WTC11 (cell line): ENCODE data around the gene GNLY.

ENCODE experiments used
- ELF4 ChIP-seq: sonication (generic); formaldehyde crosslinking; IDR thresholded peaks from 2 replicates; pipeline ENCODE4 v1.8.1; 2022; ENCODE audit warnings: low read depth, mild to moderate bottlenecking, moderate library complexity, missing genetic modification reagents
- GABPB1 ChIP-seq: sonication (generic); formaldehyde crosslinking; IDR thresholded peaks from 2 replicates; pipeline ENCODE4 v1.8.1; 2023; ENCODE audit warnings: mild to moderate bottlenecking, missing genetic modification reagents
- MYBL2 ChIP-seq: sonication (generic); formaldehyde crosslinking; IDR thresholded peaks from 2 replicates; pipeline ENCODE4 v1.8.1; 2023; ENCODE audit warnings: mild to moderate bottlenecking, moderate library complexity, missing genetic modification reagents
- NR1H2 ChIP-seq: sonication (generic); formaldehyde crosslinking; IDR thresholded peaks from 2 replicates; pipeline ENCODE4 v1.9.0; 2021; ENCODE audit warnings: mild to moderate bottlenecking, moderate library complexity, missing genetic modification reagents
- TEAD4 ChIP-seq: sonication (generic); formaldehyde crosslinking; IDR thresholded peaks from 2 replicates; pipeline ENCODE4 v1.8.0; 2022; ENCODE audit warnings: mild to moderate bottlenecking, missing genetic modification reagents
- ZNF219 ChIP-seq: sonication (generic); formaldehyde crosslinking; IDR thresholded peaks from 2 replicates; pipeline ENCODE4 v1.8.0; 2023; ENCODE audit warnings: missing genetic modification reagents, mild to moderate bottlenecking, borderline replicate concordance
- ZNF232 ChIP-seq: sonication (generic); formaldehyde crosslinking; IDR thresholded peaks from 2 replicates; pipeline ENCODE4 v1.8.0; 2022; ENCODE audit warnings: mild to moderate bottlenecking, missing genetic modification reagents
- ZNF263 ChIP-seq: sonication (generic); formaldehyde crosslinking; IDR thresholded peaks from 2 replicates; pipeline ENCODE4 v1.8.1; 2022; ENCODE audit warnings: low read depth, mild to moderate bottlenecking, moderate library complexity, missing genetic modification reagents
- TF ChIP-seq, protein P1 (sequence below): fragments of 200-600 bp; IDR thresholded peaks from 2 replicates; pipeline ENCODE4 v1.8.0; 2022; ENCODE audit warnings: antibody characterized with exemption
- TF ChIP-seq, protein P2 (sequence below): sonication (generic); formaldehyde crosslinking; conservative IDR thresholded peaks from 2 replicates; pipeline ENCODE4 v1.8.1; 2023; ENCODE audit warnings: mild to moderate bottlenecking, low read depth, missing genetic modification reagents, moderate library complexity

DNA sequence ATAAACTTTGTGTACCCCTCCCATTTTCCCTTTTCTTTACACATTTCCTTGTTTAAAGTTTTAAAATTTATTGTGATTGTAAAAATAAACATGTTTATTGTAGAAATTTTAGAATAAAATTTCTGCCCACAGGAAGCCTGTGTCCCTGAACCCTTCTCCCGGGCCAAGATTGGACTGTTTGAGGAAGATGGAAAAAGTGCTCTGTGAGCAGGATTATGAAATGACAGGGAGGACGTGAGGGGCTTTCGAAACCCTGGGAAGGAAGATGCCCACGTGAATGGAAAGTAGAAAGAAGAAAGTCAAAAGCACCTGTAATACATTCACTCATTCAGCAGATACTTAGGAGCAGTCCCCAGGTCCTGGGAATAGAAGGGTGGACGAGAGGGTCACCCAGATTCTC is 34.2 kb downstream of the GNLY start:
- TF ChIP-seq ELF4 (CRISPR knock-in tag) = no peak
- TF ChIP-seq, protein P1, sequence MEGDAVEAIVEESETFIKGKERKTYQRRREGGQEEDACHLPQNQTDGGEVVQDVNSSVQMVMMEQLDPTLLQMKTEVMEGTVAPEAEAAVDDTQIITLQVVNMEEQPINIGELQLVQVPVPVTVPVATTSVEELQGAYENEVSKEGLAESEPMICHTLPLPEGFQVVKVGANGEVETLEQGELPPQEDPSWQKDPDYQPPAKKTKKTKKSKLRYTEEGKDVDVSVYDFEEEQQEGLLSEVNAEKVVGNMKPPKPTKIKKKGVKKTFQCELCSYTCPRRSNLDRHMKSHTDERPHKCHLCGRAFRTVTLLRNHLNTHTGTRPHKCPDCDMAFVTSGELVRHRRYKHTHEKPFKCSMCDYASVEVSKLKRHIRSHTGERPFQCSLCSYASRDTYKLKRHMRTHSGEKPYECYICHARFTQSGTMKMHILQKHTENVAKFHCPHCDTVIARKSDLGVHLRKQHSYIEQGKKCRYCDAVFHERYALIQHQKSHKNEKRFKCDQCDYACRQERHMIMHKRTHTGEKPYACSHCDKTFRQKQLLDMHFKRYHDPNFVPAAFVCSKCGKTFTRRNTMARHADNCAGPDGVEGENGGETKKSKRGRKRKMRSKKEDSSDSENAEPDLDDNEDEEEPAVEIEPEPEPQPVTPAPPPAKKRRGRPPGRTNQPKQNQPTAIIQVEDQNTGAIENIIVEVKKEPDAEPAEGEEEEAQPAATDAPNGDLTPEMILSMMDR = no peak
- TF ChIP-seq GABPB1 (CRISPR knock-in tag) = no peak
- no peak for TF ChIP-seq MYBL2 (CRISPR knock-in tag)
- TF ChIP-seq NR1H2 (CRISPR knock-in tag) = no peak
- no peak for TF ChIP-seq ZNF219
- no peak for TF ChIP-seq ZNF232 (CRISPR knock-in tag)
- TF ChIP-seq ZNF263 (CRISPR knock-in tag) = no peak
- TF ChIP-seq, protein P2, sequence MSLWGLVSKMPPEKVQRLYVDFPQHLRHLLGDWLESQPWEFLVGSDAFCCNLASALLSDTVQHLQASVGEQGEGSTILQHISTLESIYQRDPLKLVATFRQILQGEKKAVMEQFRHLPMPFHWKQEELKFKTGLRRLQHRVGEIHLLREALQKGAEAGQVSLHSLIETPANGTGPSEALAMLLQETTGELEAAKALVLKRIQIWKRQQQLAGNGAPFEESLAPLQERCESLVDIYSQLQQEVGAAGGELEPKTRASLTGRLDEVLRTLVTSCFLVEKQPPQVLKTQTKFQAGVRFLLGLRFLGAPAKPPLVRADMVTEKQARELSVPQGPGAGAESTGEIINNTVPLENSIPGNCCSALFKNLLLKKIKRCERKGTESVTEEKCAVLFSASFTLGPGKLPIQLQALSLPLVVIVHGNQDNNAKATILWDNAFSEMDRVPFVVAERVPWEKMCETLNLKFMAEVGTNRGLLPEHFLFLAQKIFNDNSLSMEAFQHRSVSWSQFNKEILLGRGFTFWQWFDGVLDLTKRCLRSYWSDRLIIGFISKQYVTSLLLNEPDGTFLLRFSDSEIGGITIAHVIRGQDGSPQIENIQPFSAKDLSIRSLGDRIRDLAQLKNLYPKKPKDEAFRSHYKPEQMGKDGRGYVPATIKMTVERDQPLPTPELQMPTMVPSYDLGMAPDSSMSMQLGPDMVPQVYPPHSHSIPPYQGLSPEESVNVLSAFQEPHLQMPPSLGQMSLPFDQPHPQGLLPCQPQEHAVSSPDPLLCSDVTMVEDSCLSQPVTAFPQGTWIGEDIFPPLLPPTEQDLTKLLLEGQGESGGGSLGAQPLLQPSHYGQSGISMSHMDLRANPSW (CRISPR knock-in tag) = no peak
- TF ChIP-seq TEAD4 (CRISPR knock-in tag) = no peak
